ENCODE measurements around the gene PFKFB3. TPM values are rescaled to one million over a fixed set of nuclear protein-coding genes. Genes with fewer than 3 reads are reported as not detected.

Gene PFKFB3
- polyA plus RNA-seq, 1 experiment, result 30.7 TPM

GRCh38 chr10:6211671-6212635 lies 9.2 kb downstream of the PFKFB3 start:
- CTCF ChIA-PET, result interaction anchor here (0.9 to 4.2 kb wide), 5 partner anchors 9 to 190 kb away, joined by 3 to 21 read pairs (median 5); partner anchors contain the start of gene PFKFB3

GRCh38 chr10:6212806-6213205 lies 10.1 kb downstream of the PFKFB3 start:
- no peak overlapping the region for H3K4me3 ChIP-seq (ENCODE audit: low read depth, low read length)
- CTCF ChIA-PET, result interaction anchor here (1.4 to 4.2 kb wide), 6 partner anchors 8 to 189 kb away, joined by 3 to 21 read pairs (median 5); partner anchors contain the start of gene PFKFB3
- TF ChIP-seq CTCF (IDR thresholded peaks at IDR 0.05; ENCODE audit: insufficient read depth, low read depth, low read length), result no peak
- POLR2A ChIA-PET, result no interaction called here
- H3K36me3 ChIP-seq (ENCODE audit: control insufficient read depth, insufficient read depth, low read length), result peaks cover 38% of the 10 kb centered on the region
- H3K27me3 ChIP-seq (ENCODE audit: control insufficient read depth, insufficient read depth, low read length), result no peaks in the 10 kb centered on the region
- DNase-seq (ENCODE audit: low read depth), result no peak

More at GRCh38 chr10:6211671-6212635, 9.2 kb downstream of the PFKFB3 start:
- no peak for DNase-seq (ENCODE audit: low read depth)
- Histone ChIP-seq H3K27me3 (ENCODE audit: control insufficient read depth, insufficient read depth, low read length) (no peaks in the 10 kb centered on the region), H3K4me3 (ENCODE audit: low read depth, low read length) (no peak overlapping the region), H3K36me3 (ENCODE audit: control insufficient read depth, insufficient read depth, low read length) (peaks cover 32% of the 10 kb centered on the region)
- no peak for TF ChIP-seq CTCF (IDR thresholded peaks at IDR 0.05; ENCODE audit: insufficient read depth, low read depth, low read length)
- POLR2A ChIA-PET, result no interaction called here

DNA sequence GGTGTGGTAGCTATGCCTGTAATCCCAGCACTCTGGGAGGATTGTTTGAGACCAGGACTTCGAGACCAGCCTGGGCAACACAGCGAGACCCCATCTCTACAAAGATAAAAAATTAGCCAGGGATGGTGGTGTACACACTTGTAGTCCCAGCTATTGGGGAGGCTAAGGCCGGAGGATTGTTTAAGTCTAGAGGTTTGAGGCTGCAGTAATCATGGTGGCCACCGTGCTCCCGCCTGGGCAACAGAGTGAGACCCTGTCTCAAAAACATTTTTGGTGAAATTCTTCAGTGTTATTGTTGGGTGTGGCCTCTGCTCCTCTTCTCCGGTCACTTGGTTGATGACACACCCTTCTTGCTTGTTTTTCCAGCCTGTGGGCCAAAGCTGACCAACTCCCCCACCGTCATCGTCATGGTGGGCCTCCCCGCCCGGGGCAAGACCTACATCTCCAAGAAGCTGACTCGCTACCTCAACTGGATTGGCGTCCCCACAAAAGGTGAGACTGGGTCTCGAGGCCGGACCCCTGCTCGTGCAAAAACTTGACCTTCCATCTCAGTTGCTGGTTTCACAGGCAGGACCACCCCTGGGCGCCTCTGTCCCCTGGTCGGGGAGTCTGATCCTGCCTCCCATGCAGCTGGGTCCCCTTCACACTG lies 10.6 kb downstream of the PFKFB3 start:
- H3K4me3 ChIP-seq (ENCODE audit: low read depth, low read length), result no peak overlapping the region
- no peak for TF ChIP-seq CTCF (IDR thresholded peaks at IDR 0.05; ENCODE audit: insufficient read depth, low read depth, low read length)
- peaks cover 40% of the 10 kb centered on the region for H3K36me3 ChIP-seq (ENCODE audit: control insufficient read depth, insufficient read depth, low read length)
- CTCF ChIA-PET, result interaction anchor here (1.4 to 4.2 kb wide), 6 partner anchors 9 to 188 kb away, joined by 3 to 21 read pairs (median 5); partner anchors contain the start of gene PFKFB3
- POLR2A ChIA-PET, result no interaction called here
- DNase-seq (ENCODE audit: low read depth), result no peak
- H3K27me3 ChIP-seq (ENCODE audit: control insufficient read depth, insufficient read depth, low read length), result no peaks in the 10 kb centered on the region

DNA sequence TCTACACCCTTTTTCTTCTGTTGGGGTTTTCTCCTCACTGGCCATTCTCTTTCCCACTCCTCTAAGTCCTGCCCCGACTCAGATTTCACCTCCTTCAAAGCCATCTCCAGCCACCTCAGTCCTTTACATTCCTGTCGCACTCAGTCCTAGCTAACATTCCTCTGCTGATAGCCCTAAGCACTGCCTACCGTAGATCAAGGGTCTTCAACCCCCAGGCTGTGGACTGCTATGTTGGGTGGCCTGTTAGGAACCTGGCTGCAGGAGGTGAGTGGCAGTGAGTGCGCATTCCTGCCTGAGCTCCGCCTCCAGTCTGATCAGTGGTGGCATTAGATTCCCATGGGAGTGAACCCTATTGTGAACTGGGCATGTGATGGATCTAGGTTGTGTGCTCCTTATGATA lies 11.2 kb downstream of the PFKFB3 start:
- POLR2A ChIA-PET, result no interaction called here
- CTCF ChIA-PET, result interaction anchor here (1.4 to 4.2 kb wide), 4 partner anchors 10 to 104 kb away, joined by 3 to 21 read pairs (median 4); partner anchors contain the start of gene PFKFB3
- TF ChIP-seq CTCF (IDR thresholded peaks at IDR 0.05; ENCODE audit: insufficient read depth, low read depth, low read length), result no peak
- DNase-seq (ENCODE audit: low read depth), result no peak
- Histone ChIP-seq H3K4me3 (ENCODE audit: low read depth, low read length) (no peak overlapping the region), H3K27me3 (ENCODE audit: control insufficient read depth, insufficient read depth, low read length) (no peaks in the 10 kb centered on the region), H3K36me3 (ENCODE audit: control insufficient read depth, insufficient read depth, low read length) (peaks cover 42% of the 10 kb centered on the region)

- TF ChIP-seq CTCF (IDR thresholded peaks at IDR 0.05; ENCODE audit: insufficient read depth, low read depth, low read length), result no peak
- POLR2A ChIA-PET, result no interaction called here
- H3K36me3 ChIP-seq (ENCODE audit: control insufficient read depth, insufficient read depth, low read length), result peaks cover 46% of the 10 kb centered on the region
- H3K27me3 ChIP-seq (ENCODE audit: control insufficient read depth, insufficient read depth, low read length), result no peaks in the 10 kb centered on the region
- DNase-seq (ENCODE audit: low read depth), result no peak
- CTCF ChIA-PET, result interaction anchor here (1.6 to 4.2 kb wide), 2 partner anchors 12 to 104 kb away, joined by 3 to 21 read pairs; partner anchors contain the start of gene PFKFB3
- H3K4me3 ChIP-seq (ENCODE audit: low read depth, low read length), result no peak overlapping the region
Measured at GRCh38 chr10:6214612-6215011, 11.9 kb downstream of the PFKFB3 start.

Measured in BJ (cell line).